Glutamatergic neuron (in vitro differentiated cells): ENCODE data around the gene HIVEP3. TPM values are rescaled to one million over a fixed set of nuclear protein-coding genes. Genes with fewer than 3 reads are reported as not detected.

Experiments
- DNase-seq: peaks from one replicate; pipeline ENCODE4 v3.0.0; 2022
- H3K27ac Mint-ChIP-seq: one replicate; pipeline ENCODE4 v1.8.0; 2020; ENCODE audit warnings: mild to moderate bottlenecking, mixed read lengths, inconsistent platforms; ENCODE audit not compliant: unreplicated experiment
- H3K27me3 Mint-ChIP-seq: one replicate; pipeline ENCODE4 v1.8.0; 2020; ENCODE audit warnings: mild to moderate bottlenecking, moderate library complexity, mixed read lengths, inconsistent platforms; ENCODE audit not compliant: unreplicated experiment
- H3K36me3 Mint-ChIP-seq: one replicate; pipeline ENCODE4 v1.8.0; 2020; ENCODE audit warnings: mild to moderate bottlenecking, mixed read lengths, inconsistent platforms; ENCODE audit not compliant: unreplicated experiment
- H3K4me1 Mint-ChIP-seq: one replicate; pipeline ENCODE4 v1.8.0; 2020; ENCODE audit warnings: mild to moderate bottlenecking, low read depth, mixed read lengths, inconsistent platforms; ENCODE audit not compliant: unreplicated experiment
- H3K4me3 Mint-ChIP-seq: one replicate; pipeline ENCODE4 v1.8.0; 2020; ENCODE audit warnings: mild to moderate bottlenecking, mixed read lengths, inconsistent platforms; ENCODE audit not compliant: unreplicated experiment
- H3K9me3 Mint-ChIP-seq: one replicate; pipeline ENCODE4 v1.8.0; 2020; ENCODE audit warnings: mild to moderate bottlenecking, moderate library complexity, mixed read lengths, inconsistent platforms; ENCODE audit not compliant: unreplicated experiment
- CTCF ChIP-seq: fragments of 200-600 bp; sonication (generic); IDR thresholded peaks from one replicate; pipeline ENCODE4 v1.5.0; 2021; ENCODE audit not compliant: partially characterized antibody, unreplicated experiment
- total RNA-seq: library from RNA; stranded (reverse); fragmentation: NEBNext Ultra II Directional; extraction: Animal tissue kit (Norgen Biotek cat#: 25700); gene quantifications from one replicate; pipeline ENCODE4 v1.2.1, GENCODE V29; 2021; ENCODE audit not compliant: unreplicated experiment

The HIVEP3 gene
- total RNA-seq, 1 donor from 2014 or later: 15.1 TPM

- Mint-ChIP-seq H3K4me3 (no peak overlapping the region), H3K9me3 (peaks cover 7% of the 10 kb centered on the region), H3K27me3 (peaks cover 7% of the 10 kb centered on the region), H3K4me1 (peaks cover 31% of the 10 kb centered on the region), H3K27ac (no peak overlapping the region), H3K36me3 (no peaks in the 10 kb centered on the region)
- TF ChIP-seq CTCF: peak; percentile 17
- no peak for DNase-seq
These were observed 415.1 kb downstream of the HIVEP3 start for GRCh38 chr1:41503538-41504113.

GRCh38 chr1:41502912-41503311 is 415.8 kb downstream of the HIVEP3 start:
- DNase-seq: no peak
- Mint-ChIP-seq H3K36me3 (no peaks in the 10 kb centered on the region), H3K27ac (no peak overlapping the region), H3K9me3 (peaks cover 7% of the 10 kb centered on the region), H3K27me3 (peaks cover 10% of the 10 kb centered on the region), H3K4me1 (peaks cover 26% of the 10 kb centered on the region), H3K4me3 (no peak overlapping the region)
- no peak for TF ChIP-seq CTCF

GRCh38 chr1:41501581-41501980 is 417.1 kb downstream of the HIVEP3 start:
- H3K36me3 Mint-ChIP-seq: no peaks in the 10 kb centered on the region
- peaks cover 20% of the 10 kb centered on the region for H3K4me1 Mint-ChIP-seq
- peaks cover 13% of the 10 kb centered on the region for H3K27me3 Mint-ChIP-seq
- DNase-seq: no peak
- no peak overlapping the region for H3K27ac Mint-ChIP-seq
- H3K9me3 Mint-ChIP-seq: no peaks in the 10 kb centered on the region
- H3K4me3 Mint-ChIP-seq: no peak overlapping the region
- TF ChIP-seq CTCF: no peak

GRCh38 chr1:41500781-41501518 is 417.8 kb downstream of the HIVEP3 start:
- H3K27me3 Mint-ChIP-seq: peaks cover 13% of the 10 kb centered on the region
- no peak for DNase-seq
- H3K4me3 Mint-ChIP-seq: no peak overlapping the region
- no peak for TF ChIP-seq CTCF
- peaks cover 20% of the 10 kb centered on the region for H3K4me1 Mint-ChIP-seq
- H3K27ac Mint-ChIP-seq: no peak overlapping the region
- no peaks in the 10 kb centered on the region for H3K9me3 Mint-ChIP-seq
- H3K36me3 Mint-ChIP-seq: no peaks in the 10 kb centered on the region

- Mint-ChIP-seq H3K4me1 (peaks cover 20% of the 10 kb centered on the region), H3K27me3 (peaks cover 13% of the 10 kb centered on the region), H3K9me3 (no peaks in the 10 kb centered on the region), H3K27ac (no peak overlapping the region), H3K36me3 (no peaks in the 10 kb centered on the region), H3K4me3 (no peak overlapping the region)
- TF ChIP-seq CTCF: no peak
- no peak for DNase-seq
These were observed 418.3 kb downstream of the HIVEP3 start for GRCh38 chr1:41500378-41500777.
